OCI-LY1 (cell line): ENCODE data around the gene KDM4B.

Experiments used
- H2AFZ ChIP-seq: fragments of 200-600 bp; sonication (generic), shearing (Covaris generic); 2 replicates; pipeline ENCODE4 v1.6.0; 2014; ENCODE audit warnings: antibody characterized with exemption, mild to moderate bottlenecking, low read length
- H3F3A ChIP-seq: fragments of 200-600 bp; sonication (generic), shearing (Covaris generic); 2 replicates; pipeline ENCODE4 v1.6.0; 2014; ENCODE audit warnings: mild to moderate bottlenecking, antibody characterized with exemption, low read length, moderate library complexity; ENCODE audit not compliant: insufficient read depth
- H3K27ac ChIP-seq: fragments of 200-600 bp; sonication (generic); 2 replicates; pipeline ENCODE4 v1.5.1; 2014; ENCODE audit warnings: low read length, mixed run types, mild to moderate bottlenecking, low read depth; ENCODE audit not compliant: poor library complexity, severe bottlenecking
- H3K27me3 ChIP-seq: fragments of 200-600 bp; sonication (generic); 2 replicates; pipeline ENCODE4 v1.6.0; 2014; ENCODE audit warnings: antibody characterized with exemption, mild to moderate bottlenecking, low read length, moderate library complexity; ENCODE audit not compliant: insufficient read depth
- H3K36me3 ChIP-seq: fragments of 200-600 bp; sonication (generic); 2 replicates; pipeline ENCODE4 v1.6.1; 2014; ENCODE audit warnings: mild to moderate bottlenecking, antibody characterized with exemption, low read length, moderate library complexity, mixed read lengths; ENCODE audit not compliant: insufficient read depth
- H3K4me1 ChIP-seq: fragments of 200-600 bp; sonication (generic); 2 replicates; pipeline ENCODE4 v1.5.1; 2014; ENCODE audit warnings: mild to moderate bottlenecking, low read length, moderate library complexity; ENCODE audit not compliant: insufficient read depth, severe bottlenecking
- H3K4me2 ChIP-seq: fragments of 200-600 bp; sonication (generic), shearing (Covaris generic); 2 replicates; pipeline ENCODE4 v1.6.1; 2014; ENCODE audit warnings: low read length
- H3K4me3 ChIP-seq: fragments of 200-600 bp; sonication (generic); 2 replicates; pipeline ENCODE4 v1.5.1; 2014; ENCODE audit warnings: low read length, low read depth, mild to moderate bottlenecking, mixed read lengths; ENCODE audit not compliant: poor library complexity, severe bottlenecking
- H3K79me2 ChIP-seq: fragments of 200-600 bp; shearing (Covaris generic); 2 replicates; pipeline ENCODE4 v1.6.1; 2016; ENCODE audit warnings: mixed run types, low read length, mixed read lengths; ENCODE audit not compliant: insufficient read depth
- H3K9ac ChIP-seq: fragments of 200-600 bp; sonication (generic), shearing (Covaris generic); 2 replicates; pipeline ENCODE4 v1.6.1; 2014; ENCODE audit warnings: mild to moderate bottlenecking, low read length, mixed read lengths
- H3K9me2 ChIP-seq: fragments of 200-600 bp; sonication (generic), shearing (Covaris generic); 2 replicates; pipeline ENCODE4 v1.6.1; 2014; ENCODE audit warnings: low read depth, mild to moderate bottlenecking, low read length, mixed read lengths
- H3K9me3 ChIP-seq: fragments of 200-600 bp; shearing (Covaris generic); 2 replicates; pipeline ENCODE4 v1.6.1; 2014; ENCODE audit warnings: low read length, mixed read lengths
- H4K20me1 ChIP-seq: fragments of 200-600 bp; sonication (generic), shearing (Covaris generic); 2 replicates; pipeline ENCODE4 v1.6.0; 2016; ENCODE audit warnings: mild to moderate bottlenecking, low read length; ENCODE audit not compliant: insufficient read depth
- EZH2 ChIP-seq: fragments of 200-600 bp; sonication (generic), shearing (Covaris generic); IDR thresholded peaks from 2 replicates; pipeline ENCODE4 v1.8.0; 2017; ENCODE audit warnings: borderline replicate concordance, mixed run types, mild to moderate bottlenecking, antibody characterized with exemption, low read length, moderate library complexity, mixed read lengths
- TF ChIP-seq, protein P1 (sequence below): fragments of 200-600 bp; sonication (generic), shearing (Covaris generic); IDR thresholded peaks from 2 replicates; pipeline ENCODE4 v1.5.1; 2017; ENCODE audit warnings: mild to moderate bottlenecking, antibody characterized with exemption, low read length, moderate library complexity, mixed read lengths

The KDM4B gene

DNA sequence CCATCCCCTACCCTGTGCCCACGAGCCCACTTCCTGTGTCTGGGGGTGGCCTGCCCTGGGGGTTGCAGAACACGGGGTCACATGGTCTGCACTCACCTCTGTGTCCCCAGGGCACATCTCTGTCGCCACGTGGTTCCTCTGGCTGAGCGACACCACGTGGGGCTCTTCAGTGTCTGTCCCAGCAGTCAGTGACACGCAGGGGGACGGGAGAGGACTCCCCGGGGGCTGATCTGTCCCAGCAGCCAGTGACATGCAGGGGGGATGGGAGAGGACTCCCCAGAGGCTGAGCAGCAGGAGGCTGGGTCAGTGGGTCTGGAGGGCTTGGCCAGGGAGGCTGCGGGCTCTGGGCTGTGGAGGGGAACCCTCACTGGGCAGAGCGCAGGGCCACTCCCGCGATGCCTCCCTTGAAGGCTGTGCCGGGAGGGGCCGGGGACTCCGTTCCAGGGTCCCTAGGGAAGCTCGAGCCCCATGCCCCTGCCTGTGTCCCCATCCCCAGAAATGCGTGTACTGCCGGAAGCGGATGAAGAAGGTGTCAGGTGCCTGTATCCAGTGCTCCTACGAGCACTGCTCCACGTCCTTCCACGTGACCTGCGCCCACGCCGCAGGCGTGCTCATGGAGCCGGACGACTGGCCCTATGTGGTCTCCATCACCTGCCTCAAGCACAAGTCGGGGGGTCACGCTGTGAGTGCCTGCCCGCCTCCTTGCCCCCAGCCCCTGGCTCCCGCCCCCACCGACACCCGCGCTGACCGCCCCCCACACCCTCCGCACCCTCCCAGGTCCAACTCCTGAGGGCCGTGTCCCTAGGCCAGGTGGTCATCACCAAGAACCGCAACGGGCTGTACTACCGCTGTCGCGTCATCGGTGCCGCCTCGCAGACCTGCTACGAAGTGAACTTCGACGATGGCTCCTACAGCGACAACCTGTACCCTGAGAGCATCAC is 174.8 kb downstream of the KDM4B start:
- Histone ChIP-seq H3K9me3 (no peaks in the 10 kb centered on the region), H3K4me3 (no peak overlapping the region), H3K9me2 (no peaks in the 10 kb centered on the region), H3K27ac (no peak overlapping the region), H4K20me1 (no peaks in the 10 kb centered on the region), H3K27me3 (no peaks in the 10 kb centered on the region), H3K4me2 (no peak overlapping the region), H3K4me1 (peaks cover 8% of the 10 kb centered on the region), H3K9ac (no peak overlapping the region), H2AFZ (no peak overlapping the region), H3K79me2 (no peaks in the 10 kb centered on the region), H3K36me3 (peaks cover 24% of the 10 kb centered on the region), H3F3A (no peaks in the 10 kb centered on the region)
- no peak for TF ChIP-seq EZH2
- TF ChIP-seq, protein P1, sequence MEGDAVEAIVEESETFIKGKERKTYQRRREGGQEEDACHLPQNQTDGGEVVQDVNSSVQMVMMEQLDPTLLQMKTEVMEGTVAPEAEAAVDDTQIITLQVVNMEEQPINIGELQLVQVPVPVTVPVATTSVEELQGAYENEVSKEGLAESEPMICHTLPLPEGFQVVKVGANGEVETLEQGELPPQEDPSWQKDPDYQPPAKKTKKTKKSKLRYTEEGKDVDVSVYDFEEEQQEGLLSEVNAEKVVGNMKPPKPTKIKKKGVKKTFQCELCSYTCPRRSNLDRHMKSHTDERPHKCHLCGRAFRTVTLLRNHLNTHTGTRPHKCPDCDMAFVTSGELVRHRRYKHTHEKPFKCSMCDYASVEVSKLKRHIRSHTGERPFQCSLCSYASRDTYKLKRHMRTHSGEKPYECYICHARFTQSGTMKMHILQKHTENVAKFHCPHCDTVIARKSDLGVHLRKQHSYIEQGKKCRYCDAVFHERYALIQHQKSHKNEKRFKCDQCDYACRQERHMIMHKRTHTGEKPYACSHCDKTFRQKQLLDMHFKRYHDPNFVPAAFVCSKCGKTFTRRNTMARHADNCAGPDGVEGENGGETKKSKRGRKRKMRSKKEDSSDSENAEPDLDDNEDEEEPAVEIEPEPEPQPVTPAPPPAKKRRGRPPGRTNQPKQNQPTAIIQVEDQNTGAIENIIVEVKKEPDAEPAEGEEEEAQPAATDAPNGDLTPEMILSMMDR: no peak

DNA sequence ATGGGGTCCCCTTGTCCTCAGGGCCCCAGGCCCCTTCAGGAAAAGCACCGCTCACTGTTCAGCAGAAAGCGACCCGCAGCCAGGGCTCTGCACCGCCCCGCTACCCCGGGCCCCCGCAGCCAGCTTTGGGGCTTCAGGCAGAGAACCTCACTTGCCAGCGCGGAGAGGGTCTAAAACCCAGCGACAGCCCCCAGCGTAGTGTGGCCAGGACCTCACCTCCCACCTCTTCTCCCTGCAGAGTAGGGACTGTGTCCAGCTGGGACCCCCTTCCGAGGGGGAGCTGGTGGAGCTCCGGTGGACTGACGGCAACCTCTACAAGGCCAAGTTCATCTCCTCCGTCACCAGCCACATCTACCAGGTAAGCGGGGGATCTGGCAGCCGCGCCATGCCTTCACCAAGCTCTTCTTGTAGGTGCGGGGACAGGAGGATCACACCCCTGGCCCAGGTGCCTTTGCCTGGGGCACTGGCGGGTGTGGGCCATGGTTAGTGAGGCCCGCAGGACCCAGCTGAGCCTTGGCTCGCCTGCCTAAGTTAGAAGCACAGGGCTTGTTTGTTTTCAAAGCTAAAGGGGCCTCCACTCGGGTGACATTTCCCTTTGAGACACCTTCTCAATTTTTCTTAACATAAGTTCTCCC is 175.7 kb downstream of the KDM4B start:
- Histone ChIP-seq H3K9ac (no peak overlapping the region), H3K27me3 (no peaks in the 10 kb centered on the region), H3K27ac (no peak overlapping the region), H3K9me2 (no peaks in the 10 kb centered on the region), H3K4me1 (no peaks in the 10 kb centered on the region), H4K20me1 (no peaks in the 10 kb centered on the region), H3K4me2 (no peak overlapping the region), H3K36me3 (peaks cover 15% of the 10 kb centered on the region), H3K79me2 (no peaks in the 10 kb centered on the region), H3K4me3 (no peak overlapping the region), H3F3A (no peaks in the 10 kb centered on the region), H3K9me3 (no peaks in the 10 kb centered on the region), H2AFZ (no peak overlapping the region)
- TF ChIP-seq, protein P1: no peak
- no peak for TF ChIP-seq EZH2

DNA sequence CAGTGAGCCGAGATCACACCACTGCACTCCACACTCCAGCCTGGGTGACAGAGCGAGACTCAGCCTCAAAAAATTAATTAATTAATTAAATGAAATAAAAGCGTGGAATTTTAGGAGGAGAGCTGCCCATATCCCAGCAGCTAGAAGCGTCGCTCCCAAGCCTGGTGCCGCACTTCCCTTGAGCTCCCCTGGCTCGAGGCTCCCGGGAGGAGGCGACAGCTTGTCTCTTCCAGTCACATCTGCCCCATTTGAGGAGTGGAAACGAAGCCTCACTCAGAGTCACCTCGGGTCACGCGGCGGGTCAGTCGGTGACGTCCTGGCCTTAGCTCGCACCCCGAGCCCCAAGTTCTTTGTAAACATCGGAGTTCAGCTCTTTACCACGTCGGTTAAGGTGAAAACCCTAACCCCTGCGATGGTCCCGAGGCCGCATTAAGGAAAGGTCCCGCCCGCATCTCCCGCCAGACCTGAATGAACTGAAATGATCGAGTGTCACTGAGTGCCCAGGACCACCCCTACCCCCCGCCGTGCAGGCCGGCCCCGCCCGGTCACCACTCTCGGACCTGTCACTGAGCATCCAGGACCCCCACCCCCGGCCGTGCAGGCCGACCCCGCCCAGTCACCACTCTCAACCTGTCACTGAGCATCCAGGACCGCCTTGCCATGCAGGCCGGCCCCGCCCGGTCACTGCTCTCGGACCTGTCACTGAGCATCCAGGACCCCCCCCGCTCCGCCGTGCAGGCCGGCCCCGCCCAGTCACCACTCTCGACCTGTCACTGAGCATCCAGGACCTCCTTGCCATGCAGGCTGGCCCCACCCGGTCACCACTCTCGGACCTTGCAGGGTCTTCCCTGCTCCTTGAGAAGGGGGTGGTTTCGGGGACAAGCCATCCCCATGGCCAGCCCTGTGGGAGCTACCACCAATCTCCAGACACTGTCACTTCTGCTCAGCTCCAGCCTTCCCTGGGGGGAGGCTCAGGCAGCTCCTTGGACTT is 176.9 kb downstream of the KDM4B start:
- Histone ChIP-seq H3K9me3 (no peaks in the 10 kb centered on the region), H2AFZ (no peak overlapping the region), H3K27ac (no peak overlapping the region), H3K9ac (no peak overlapping the region), H3F3A (no peaks in the 10 kb centered on the region), H4K20me1 (no peaks in the 10 kb centered on the region), H3K4me2 (no peak overlapping the region), H3K36me3 (peaks cover 9% of the 10 kb centered on the region), H3K79me2 (no peaks in the 10 kb centered on the region), H3K4me1 (no peaks in the 10 kb centered on the region), H3K4me3 (no peak overlapping the region), H3K9me2 (no peaks in the 10 kb centered on the region), H3K27me3 (no peaks in the 10 kb centered on the region)
- TF ChIP-seq EZH2: no peak
- TF ChIP-seq, protein P1: no peak
